ENCODE measurements around the gene INPP5F.
A peak's percentile ranks its signal among the peaks of the same experiment; 100 is the strongest.

The INPP5F gene

DNA sequence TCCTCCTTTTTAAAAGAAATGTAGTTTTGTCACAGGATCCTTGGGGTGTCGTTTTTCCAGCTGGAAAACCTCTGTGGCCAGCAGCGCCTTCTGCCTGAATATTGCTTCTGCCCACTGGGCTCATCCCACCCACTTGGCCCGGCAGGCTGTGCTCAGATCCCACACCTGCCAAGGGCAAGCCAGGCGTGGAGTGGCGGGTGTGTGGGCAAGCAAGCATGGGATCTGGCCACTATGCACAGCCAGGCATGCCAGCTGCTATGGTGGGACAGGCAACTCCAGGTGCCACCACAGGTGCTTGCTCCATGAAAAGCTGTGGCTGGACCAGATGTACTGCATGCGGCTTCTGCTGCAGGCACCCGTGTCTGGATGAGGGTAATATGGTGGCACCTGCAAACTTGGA, 31.2 kb upstream of the INPP5F start:
- no peak for TF ChIP-seq ZNF565 (CRISPR knock-in tag; conservative IDR thresholded peaks at IDR 0.05; ENCODE audit: low read depth)
- no peak for TF ChIP-seq PPARA (CRISPR knock-in tag; IDR thresholded peaks at IDR 0.05; ENCODE audit: borderline replicate concordance)
- TF ChIP-seq, protein P1, sequence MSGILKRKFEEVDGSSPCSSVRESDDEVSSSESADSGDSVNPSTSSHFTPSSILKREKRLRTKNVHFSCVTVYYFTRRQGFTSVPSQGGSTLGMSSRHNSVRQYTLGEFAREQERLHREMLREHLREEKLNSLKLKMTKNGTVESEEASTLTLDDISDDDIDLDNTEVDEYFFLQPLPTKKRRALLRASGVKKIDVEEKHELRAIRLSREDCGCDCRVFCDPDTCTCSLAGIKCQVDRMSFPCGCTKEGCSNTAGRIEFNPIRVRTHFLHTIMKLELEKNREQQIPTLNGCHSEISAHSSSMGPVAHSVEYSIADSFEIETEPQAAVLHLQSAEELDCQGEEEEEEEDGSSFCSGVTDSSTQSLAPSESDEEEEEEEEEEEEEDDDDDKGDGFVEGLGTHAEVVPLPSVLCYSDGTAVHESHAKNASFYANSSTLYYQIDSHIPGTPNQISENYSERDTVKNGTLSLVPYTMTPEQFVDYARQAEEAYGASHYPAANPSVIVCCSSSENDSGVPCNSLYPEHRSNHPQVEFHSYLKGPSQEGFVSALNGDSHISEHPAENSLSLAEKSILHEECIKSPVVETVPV (CRISPR knock-in tag; IDR thresholded peaks at IDR 0.05), result no peak
- ATAC-seq, result no peak

DNA sequence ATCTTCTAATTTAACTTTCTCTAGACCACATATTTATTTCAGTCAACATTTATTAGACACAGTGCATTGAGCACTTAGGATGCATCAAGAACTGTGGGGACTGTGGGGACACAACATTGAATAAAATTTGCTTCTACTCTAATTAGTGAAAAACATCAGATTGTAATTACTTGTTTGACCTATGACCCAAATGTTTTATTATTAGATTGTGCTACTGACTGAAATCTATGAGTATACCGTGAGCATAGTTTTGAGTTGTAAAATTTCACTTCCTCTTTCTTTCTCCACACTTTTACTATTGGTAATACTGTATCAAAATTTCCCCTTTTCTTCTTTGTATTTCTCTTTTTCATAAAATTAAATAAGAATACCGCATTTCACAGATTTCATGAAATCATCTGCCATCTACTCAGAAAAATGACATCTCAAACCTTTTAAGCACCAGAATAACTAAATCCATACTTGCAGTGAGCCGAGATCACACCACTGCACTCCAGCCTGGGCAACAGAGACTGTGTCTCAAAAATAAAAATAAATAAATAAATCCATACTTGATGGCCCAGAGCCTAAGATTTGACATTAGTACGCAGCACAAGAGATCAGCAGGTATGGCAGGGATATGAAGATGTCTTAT, 25.4 kb upstream of the INPP5F start:
- TF ChIP-seq, protein P2, sequence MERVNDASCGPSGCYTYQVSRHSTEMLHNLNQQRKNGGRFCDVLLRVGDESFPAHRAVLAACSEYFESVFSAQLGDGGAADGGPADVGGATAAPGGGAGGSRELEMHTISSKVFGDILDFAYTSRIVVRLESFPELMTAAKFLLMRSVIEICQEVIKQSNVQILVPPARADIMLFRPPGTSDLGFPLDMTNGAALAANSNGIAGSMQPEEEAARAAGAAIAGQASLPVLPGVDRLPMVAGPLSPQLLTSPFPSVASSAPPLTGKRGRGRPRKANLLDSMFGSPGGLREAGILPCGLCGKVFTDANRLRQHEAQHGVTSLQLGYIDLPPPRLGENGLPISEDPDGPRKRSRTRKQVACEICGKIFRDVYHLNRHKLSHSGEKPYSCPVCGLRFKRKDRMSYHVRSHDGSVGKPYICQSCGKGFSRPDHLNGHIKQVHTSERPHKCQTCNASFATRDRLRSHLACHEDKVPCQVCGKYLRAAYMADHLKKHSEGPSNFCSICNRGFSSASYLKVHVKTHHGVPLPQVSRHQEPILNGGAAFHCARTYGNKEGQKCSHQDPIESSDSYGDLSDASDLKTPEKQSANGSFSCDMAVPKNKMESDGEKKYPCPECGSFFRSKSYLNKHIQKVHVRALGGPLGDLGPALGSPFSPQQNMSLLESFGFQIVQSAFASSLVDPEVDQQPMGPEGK (CRISPR knock-in tag; IDR thresholded peaks at IDR 0.05; ENCODE audit: borderline replicate concordance), result no peak
- TF ChIP-seq, protein P3, sequence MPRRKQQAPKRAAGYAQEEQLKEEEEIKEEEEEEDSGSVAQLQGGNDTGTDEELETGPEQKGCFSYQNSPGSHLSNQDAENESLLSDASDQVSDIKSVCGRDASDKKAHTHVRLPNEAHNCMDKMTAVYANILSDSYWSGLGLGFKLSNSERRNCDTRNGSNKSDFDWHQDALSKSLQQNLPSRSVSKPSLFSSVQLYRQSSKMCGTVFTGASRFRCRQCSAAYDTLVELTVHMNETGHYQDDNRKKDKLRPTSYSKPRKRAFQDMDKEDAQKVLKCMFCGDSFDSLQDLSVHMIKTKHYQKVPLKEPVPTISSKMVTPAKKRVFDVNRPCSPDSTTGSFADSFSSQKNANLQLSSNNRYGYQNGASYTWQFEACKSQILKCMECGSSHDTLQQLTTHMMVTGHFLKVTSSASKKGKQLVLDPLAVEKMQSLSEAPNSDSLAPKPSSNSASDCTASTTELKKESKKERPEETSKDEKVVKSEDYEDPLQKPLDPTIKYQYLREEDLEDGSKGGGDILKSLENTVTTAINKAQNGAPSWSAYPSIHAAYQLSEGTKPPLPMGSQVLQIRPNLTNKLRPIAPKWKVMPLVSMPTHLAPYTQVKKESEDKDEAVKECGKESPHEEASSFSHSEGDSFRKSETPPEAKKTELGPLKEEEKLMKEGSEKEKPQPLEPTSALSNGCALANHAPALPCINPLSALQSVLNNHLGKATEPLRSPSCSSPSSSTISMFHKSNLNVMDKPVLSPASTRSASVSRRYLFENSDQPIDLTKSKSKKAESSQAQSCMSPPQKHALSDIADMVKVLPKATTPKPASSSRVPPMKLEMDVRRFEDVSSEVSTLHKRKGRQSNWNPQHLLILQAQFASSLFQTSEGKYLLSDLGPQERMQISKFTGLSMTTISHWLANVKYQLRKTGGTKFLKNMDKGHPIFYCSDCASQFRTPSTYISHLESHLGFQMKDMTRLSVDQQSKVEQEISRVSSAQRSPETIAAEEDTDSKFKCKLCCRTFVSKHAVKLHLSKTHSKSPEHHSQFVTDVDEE (CRISPR knock-in tag; IDR thresholded peaks at IDR 0.05), result no peak
- TF ChIP-seq SNAI2 (CRISPR knock-in tag; IDR thresholded peaks at IDR 0.05) (no peak), ZFP30 (CRISPR knock-in tag; IDR thresholded peaks at IDR 0.05) (no peak), BACH2 (CRISPR knock-in tag; IDR thresholded peaks at IDR 0.05; ENCODE audit: borderline replicate concordance) (no peak), ISL1 (CRISPR knock-in tag; IDR thresholded peaks at IDR 0.05) (no peak), RARB (CRISPR knock-in tag; IDR thresholded peaks at IDR 0.05) (no peak), ZFP3 (CRISPR knock-in tag; IDR thresholded peaks at IDR 0.05) (no peak), ZNF70 (CRISPR knock-in tag; IDR thresholded peaks at IDR 0.05) (no peak), ZNF8 (CRISPR knock-in tag; IDR thresholded peaks at IDR 0.05) (no peak), ARNTL (CRISPR knock-in tag; IDR thresholded peaks at IDR 0.05; ENCODE audit: borderline replicate concordance, low read depth) (no peak), ZC3H10 (CRISPR knock-in tag; IDR thresholded peaks at IDR 0.05) (no peak), TCF4 (CRISPR knock-in tag; IDR thresholded peaks at IDR 0.05; ENCODE audit: borderline replicate concordance) (no peak), GLIS3 (CRISPR knock-in tag; IDR thresholded peaks at IDR 0.05) (no peak), ESRRG (CRISPR knock-in tag; IDR thresholded peaks at IDR 0.05) (no peak), OSR1 (CRISPR knock-in tag; IDR thresholded peaks at IDR 0.05) (no peak)
- TF ChIP-seq, protein P4, sequence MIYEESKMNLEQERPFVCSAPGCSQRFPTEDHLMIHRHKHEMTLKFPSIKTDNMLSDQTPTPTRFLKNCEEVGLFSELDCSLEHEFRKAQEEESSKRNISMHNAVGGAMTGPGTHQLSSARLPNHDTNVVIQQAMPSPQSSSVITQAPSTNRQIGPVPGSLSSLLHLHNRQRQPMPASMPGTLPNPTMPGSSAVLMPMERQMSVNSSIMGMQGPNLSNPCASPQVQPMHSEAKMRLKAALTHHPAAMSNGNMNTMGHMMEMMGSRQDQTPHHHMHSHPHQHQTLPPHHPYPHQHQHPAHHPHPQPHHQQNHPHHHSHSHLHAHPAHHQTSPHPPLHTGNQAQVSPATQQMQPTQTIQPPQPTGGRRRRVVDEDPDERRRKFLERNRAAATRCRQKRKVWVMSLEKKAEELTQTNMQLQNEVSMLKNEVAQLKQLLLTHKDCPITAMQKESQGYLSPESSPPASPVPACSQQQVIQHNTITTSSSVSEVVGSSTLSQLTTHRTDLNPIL (CRISPR knock-in tag; IDR thresholded peaks at IDR 0.05; ENCODE audit: low read depth), result no peak
- TF ChIP-seq, protein P5, sequence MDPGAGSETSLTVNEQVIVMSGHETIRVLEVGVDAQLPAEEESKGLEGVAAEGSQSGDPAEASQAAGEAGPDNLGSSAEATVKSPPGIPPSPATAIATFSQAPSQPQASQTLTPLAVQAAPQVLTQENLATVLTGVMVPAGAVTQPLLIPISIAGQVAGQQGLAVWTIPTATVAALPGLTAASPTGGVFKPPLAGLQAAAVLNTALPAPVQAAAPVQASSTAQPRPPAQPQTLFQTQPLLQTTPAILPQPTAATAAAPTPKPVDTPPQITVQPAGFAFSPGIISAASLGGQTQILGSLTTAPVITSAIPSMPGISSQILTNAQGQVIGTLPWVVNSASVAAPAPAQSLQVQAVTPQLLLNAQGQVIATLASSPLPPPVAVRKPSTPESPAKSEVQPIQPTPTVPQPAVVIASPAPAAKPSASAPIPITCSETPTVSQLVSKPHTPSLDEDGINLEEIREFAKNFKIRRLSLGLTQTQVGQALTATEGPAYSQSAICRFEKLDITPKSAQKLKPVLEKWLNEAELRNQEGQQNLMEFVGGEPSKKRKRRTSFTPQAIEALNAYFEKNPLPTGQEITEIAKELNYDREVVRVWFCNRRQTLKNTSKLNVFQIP (CRISPR knock-in tag; IDR thresholded peaks at IDR 0.05; ENCODE audit: borderline replicate concordance, low read depth), result no peak
- ATAC-seq, result no peak

DNA sequence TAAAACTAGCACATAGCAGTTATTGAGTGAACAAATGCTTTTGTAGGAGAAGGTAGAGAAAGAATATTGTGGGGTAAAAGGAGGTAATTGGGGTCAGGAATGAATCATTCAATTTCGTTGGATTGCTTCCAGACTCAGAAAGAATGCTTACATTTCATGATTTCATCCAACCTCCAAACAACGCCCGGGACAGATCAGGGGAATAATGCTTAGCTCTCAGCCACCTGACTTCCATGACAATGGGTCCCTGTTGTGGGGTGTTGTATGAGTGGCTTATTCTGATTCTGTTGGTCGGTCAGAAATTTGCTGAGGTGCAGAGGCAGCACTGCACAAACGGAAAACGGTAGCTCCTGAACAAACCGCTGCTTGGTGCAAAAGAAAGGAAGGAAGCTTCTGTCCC, 24.0 kb upstream of the INPP5F start:
- ATAC-seq, result peak; percentile 69
- TF ChIP-seq ZNF70 (CRISPR knock-in tag; IDR thresholded peaks at IDR 0.05), result no peak
- TF ChIP-seq ZFP3 (CRISPR knock-in tag; IDR thresholded peaks at IDR 0.05), result no peak
- no peak for TF ChIP-seq CSDC2 (CRISPR knock-in tag; IDR thresholded peaks at IDR 0.05)
- TF ChIP-seq ZNF8 (CRISPR knock-in tag; IDR thresholded peaks at IDR 0.05), result no peak
- no peak for TF ChIP-seq PPARA (CRISPR knock-in tag; IDR thresholded peaks at IDR 0.05; ENCODE audit: borderline replicate concordance)
- TF ChIP-seq, protein P3 (CRISPR knock-in tag; IDR thresholded peaks at IDR 0.05), result no peak
- TF ChIP-seq, protein P5 (CRISPR knock-in tag; IDR thresholded peaks at IDR 0.05; ENCODE audit: borderline replicate concordance, low read depth), result no peak
- no peak for TF ChIP-seq ZFP30 (CRISPR knock-in tag; IDR thresholded peaks at IDR 0.05)
- no peak for TF ChIP-seq TCF4 (CRISPR knock-in tag; IDR thresholded peaks at IDR 0.05; ENCODE audit: borderline replicate concordance)
- TF ChIP-seq, protein P1 (CRISPR knock-in tag; IDR thresholded peaks at IDR 0.05), result no peak
- TF ChIP-seq BACH2 (CRISPR knock-in tag; IDR thresholded peaks at IDR 0.05; ENCODE audit: borderline replicate concordance), result no peak

Data from SK-N-SH treated with all-trans-retinoic acid at 6 μM for 48 hours (cell line).